GM21723 (cell line): ENCODE results near the gene BSN.
"Not testable (repeated sequence)": the region's sequence is repeated elsewhere in the genome, so short reads cannot be mapped to it uniquely, and the experiment has no call there.

ENCODE experiments used
- ATAC-seq: cut with Tn5 transposase; IDR thresholded peaks from one replicate; pipeline ENCODE4 v1.9.1; 2021; ENCODE audit warnings: mild to moderate bottlenecking, moderate library complexity; ENCODE audit not compliant: unreplicated experiment

The BSN gene

DNA sequence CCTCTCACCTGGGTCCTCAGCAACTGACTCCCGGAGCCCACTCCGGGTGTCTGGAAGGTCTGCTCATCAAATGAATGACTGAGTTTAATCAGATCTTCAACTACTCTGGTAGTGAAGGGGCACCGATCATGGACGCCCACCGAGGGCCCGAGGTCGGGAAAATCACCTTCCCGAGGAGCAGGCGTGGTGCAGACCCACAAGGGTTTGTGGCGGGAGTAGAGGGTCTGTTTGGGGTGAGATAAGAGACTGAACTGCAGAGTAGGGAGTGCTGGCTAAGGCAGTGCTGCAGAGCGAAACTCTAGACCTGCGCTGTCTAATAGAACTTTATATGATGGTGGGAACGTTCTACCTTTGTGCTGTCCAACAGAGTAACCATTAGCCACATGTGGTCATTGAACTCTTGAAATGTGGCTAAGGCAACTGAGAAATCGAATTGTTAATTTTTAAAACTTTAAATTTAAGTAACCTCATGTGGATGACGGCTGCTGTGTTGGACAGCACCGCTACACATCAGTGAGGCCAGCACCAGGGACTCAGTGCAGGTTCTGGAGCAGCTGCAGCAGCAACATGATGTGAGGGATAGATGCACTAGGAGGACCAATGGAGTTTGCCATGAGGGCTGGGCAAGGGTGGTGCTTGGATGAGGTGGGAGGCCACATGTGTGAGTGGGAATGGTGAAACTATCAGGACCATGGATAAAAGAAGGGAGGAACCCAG lies 135.8 kb downstream of the BSN start:
- ATAC-seq = not testable (repeated sequence)

- ATAC-seq = not testable (repeated sequence)
These were observed 136.6 kb downstream of the BSN start for GRCh38 chr3:49690856-49691255.

DNA sequence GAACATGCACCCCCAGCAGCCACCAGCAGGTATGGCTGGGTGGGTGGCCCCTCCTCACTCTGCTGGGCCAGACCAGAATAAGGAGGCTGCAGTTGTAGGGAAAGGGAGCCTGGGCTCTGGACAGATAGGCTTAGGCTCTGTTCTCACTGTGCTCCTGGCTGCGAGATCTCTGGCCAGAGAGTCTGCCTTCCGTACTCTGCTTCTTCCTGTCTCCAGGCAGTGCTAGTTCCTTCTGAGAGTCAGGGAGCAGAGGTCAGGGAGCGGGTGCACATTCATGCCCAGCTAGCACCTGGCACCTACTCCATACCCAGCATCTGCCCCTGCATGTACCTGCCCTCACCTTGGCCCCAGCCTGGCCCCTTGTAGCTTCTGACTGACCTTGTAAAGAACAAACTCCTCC lies 137.2 kb downstream of the BSN start:
- not testable (repeated sequence) for ATAC-seq

GRCh38 chr3:49694409-49695070 lies 140.3 kb downstream of the BSN start:
- ATAC-seq = not testable (repeated sequence)

GRCh38 chr3:49695350-49696015 lies 141.2 kb downstream of the BSN start:
- ATAC-seq = not testable (repeated sequence)

GRCh38 chr3:49699281-49699979 lies 145.2 kb downstream of the BSN start:
- no peak for ATAC-seq

DNA sequence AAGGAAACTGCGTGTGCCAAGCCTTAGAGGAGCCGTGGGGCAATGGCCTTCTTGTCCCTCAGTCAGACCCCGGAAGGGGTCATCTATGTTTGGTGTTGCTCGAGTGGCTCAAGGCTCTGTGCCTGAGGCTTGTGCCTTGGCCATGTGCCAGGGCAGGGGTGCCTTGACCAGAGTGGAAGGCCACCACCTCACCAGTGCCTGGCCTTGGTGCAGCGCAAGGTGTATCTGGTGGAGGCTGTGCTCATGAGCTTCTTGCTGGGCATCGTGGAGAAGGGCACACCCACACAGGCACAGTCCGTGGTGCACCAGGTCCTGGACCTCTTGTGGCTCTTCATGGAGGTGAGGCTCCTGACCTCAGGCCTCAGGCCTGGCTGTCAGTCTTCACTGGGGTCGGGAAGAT lies 145.7 kb downstream of the BSN start:
- ATAC-seq = no peak

GRCh38 chr3:49700453-49701128 lies 146.3 kb downstream of the BSN start:
- no peak for ATAC-seq

DNA sequence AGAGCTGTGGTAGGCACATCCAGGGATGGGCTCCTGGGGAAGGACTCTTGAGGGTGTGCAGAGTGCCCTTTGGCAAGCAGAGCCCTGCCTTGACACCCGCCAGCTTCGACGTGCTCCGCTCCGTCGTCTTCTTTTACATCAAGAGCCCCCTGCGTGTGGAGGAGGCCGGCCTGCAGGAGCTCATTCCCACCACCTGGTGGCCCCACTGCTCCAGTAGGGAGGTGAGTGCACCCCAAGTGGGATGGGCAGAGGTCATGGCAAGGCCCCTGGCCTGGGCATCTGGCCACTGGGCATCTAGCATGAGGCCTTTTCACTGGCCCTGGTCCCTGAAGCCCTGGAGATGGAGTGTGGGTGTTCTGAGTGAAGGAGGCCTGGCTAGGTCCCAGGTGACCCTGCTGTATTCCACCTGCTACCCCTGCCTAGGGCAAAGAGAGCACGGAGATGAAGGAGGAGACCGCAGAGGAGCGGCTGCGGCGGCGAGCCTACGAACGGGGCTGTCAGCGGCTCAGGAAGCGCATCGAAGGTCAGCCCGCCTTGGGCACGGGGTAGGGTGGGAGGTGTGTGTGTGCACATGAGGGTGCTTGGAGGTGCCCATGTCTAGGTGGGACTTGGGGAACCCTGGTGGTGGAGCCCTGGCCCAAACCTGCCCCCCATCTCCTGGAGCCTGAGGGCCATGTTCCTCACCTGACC lies 147.3 kb downstream of the BSN start:
- ATAC-seq = no peak

DNA sequence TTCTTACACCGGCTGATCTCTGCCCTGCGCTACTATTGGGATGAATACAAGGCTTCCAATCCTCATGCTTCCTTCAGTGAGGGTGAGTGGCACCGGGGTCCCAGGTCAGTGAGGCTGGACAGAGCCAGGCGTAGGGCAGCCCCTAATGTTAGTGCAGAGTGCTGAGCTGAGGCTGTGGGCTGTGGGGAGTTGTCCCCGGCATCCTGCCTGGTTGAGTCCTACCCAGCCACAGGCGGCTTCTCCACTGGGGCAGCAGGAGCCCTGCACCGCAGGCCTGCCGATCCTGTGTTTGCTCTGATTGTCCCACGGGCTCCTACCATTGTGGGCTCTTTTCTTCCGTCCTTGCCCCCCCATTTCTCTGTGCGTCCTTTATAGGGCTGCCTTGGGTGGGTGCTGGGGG lies 148.4 kb downstream of the BSN start:
- no peak for ATAC-seq

- peak; percentile 70 for ATAC-seq
These were observed 149.2 kb downstream of the BSN start for GRCh38 chr3:49703443-49703927.

DNA sequence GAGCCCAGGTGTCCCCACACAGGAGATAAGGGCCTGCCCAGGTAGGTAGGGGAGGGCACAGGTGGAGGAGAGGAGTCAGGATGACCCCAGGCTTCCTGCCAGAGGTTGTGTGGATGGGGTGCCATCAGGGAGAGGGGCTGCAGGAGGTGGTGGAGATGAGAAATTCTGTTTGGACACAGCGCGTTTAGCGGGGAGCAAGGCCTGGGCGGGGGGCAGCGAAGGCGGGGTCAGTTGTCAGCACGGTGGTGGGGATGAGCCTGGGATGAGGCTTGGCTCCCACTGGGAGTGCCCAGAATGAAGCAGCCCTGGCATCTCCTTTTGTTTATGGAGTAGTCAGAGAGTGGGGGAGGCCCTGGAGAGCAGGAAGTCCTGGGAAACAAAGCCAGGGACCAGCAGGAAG lies 149.7 kb downstream of the BSN start:
- ATAC-seq = no peak

GRCh38 chr3:49704629-49705028 lies 150.4 kb downstream of the BSN start:
- no peak for ATAC-seq

- no peak for ATAC-seq
These were observed 151.2 kb downstream of the BSN start for GRCh38 chr3:49705390-49705960.

DNA sequence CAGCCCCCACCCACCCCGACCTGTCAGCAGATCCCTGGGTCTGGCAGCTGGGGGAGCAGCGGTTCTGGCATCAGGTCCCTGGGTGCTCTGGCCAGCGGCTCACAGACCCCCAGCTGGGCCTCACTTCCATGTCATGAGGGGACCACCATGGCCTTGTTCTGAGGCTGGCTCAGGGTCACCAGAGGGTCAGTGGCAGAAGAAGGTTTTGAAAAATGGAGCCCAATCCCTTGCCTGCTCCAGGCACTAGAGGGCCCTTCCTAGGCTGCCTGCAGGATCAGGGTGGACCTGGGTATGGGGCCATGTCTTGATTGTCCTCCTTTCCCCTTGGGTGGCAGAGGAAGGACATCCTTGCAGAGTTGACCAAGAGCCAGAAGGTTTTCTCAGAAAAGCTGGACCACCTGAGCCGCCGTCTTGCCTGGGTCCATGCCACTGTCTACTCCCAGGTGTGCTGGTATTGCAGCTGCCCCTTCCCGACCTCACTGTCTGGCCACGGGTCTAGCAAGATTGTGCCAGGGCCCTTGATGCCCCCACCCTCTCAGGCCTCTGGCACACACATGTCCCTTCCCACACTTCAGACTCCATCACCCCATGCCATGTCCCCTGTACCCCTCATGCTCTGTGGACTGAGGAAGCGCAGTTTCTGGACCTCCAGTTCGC lies 152.3 kb downstream of the BSN start:
- no peak for ATAC-seq

GRCh38 chr3:49707113-49707480 lies 152.8 kb downstream of the BSN start:
- ATAC-seq = no peak

DNA sequence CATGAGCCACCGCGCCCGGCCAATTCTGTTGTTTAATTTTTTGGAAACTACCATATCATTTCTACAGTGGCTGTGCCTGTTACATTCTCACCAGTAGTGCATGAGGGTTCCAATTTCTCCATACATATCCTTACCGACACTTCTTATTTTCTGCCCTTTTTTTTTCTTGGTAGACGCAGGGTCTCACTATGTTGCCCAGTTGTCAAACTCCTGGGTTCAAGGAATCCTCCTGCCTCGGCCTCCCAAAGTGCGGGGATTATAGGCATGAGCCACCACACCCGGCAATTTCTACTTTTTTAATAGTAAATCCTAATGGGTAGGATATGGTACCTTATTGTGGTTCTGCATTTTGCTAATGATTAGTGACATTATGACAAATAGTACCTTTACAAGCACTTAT lies 155.6 kb downstream of the BSN start:
- no peak for ATAC-seq

DNA sequence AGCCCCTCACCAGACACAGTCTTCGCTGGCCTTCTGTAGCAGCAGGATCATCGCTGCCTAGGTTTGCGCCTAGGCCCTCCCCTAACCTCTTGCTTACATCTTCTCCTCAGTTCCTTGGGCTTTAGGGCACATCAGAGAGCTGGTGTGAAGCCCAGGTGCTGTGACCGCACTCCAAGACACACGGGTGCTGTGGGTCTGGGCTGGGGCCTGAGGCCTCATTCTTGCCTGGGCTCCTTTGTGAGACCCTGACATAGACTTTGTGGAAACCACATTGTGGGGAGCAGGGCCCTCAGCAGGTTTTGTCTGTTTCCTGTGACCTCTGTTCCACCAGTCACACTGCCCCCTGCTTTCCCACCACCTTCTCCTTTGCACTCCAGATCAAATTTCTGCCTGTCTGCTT lies 157.2 kb downstream of the BSN start:
- ATAC-seq = no peak

DNA sequence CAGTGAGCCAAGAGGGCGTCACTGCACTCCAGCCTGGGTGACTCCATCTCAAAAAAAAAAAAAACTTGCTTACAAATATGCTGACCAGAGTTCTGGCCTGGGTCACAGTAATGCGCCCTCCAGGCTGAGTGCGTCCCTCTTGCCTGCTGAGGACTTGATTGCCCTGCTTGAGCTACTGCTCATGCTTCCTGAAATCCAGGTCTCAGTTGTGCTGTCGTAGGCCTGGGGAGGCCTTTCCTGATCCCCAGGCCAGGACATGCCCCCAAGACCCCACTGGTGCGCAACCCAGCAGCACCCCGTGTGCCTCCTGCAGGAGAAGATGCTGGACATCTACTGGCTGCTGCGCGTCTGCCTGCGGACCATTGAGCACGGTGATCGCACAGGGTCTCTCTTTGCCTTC lies 157.9 kb downstream of the BSN start:
- ATAC-seq = no peak
